ENCODE measurements around the gene ARPC2.
"Not testable (repeated sequence)": the region's sequence is repeated elsewhere in the genome, so short reads cannot be mapped to it uniquely, and the experiment has no call there.

The ARPC2 gene

GRCh38 chr2:218216674-218217359, at the start of gene ARPC2:
TSS of gene ARPC2 (plus strand) at chr2:218217189. CDS start at chr2:218217471, 282 bp downstream.
- FAIRE-seq = no peak

GRCh38 chr2:218168016-218168415, 49.0 kb upstream of the ARPC2 start:
- FAIRE-seq = no peak

GRCh38 chr2:218168635-218169462, 48.1 kb upstream of the ARPC2 start:
- no peak for FAIRE-seq

GRCh38 chr2:218169757-218170546, 47.0 kb upstream of the ARPC2 start:
- no peak for FAIRE-seq

GRCh38 chr2:218171744-218172143, 45.2 kb upstream of the ARPC2 start:
- FAIRE-seq = not testable (repeated sequence)

GRCh38 chr2:218172845-218173244, 44.1 kb upstream of the ARPC2 start:
- no peak for FAIRE-seq

GRCh38 chr2:218179782-218180181, 37.2 kb upstream of the ARPC2 start:
- FAIRE-seq = no peak

GRCh38 chr2:218180467-218181114, 36.4 kb upstream of the ARPC2 start:
- FAIRE-seq = no peak

- FAIRE-seq = no peak
These were observed 32.7 kb upstream of the ARPC2 start for GRCh38 chr2:218184331-218184730.

- no peak for FAIRE-seq
These were observed 30.6 kb upstream of the ARPC2 start for GRCh38 chr2:218186355-218186766.

GRCh38 chr2:218186876-218187275, 30.1 kb upstream of the ARPC2 start:
- no peak for FAIRE-seq

GRCh38 chr2:218187296-218188015, 29.5 kb upstream of the ARPC2 start:
- FAIRE-seq = no peak

GRCh38 chr2:218188528-218188927, 28.5 kb upstream of the ARPC2 start:
- no peak for FAIRE-seq

- FAIRE-seq = no peak
These were observed 24.0 kb upstream of the ARPC2 start for GRCh38 chr2:218192902-218193430.

- FAIRE-seq = no peak
These were observed 23.3 kb upstream of the ARPC2 start for GRCh38 chr2:218193701-218194100.

GRCh38 chr2:218194880-218195279, 22.1 kb upstream of the ARPC2 start:
- no peak for FAIRE-seq

- no peak for FAIRE-seq
These were observed 20.0 kb upstream of the ARPC2 start for GRCh38 chr2:218196974-218197373.

GRCh38 chr2:218202266-218202665, 14.7 kb upstream of the ARPC2 start:
- FAIRE-seq = no peak

- FAIRE-seq = no peak
These were observed 7.9 kb upstream of the ARPC2 start for GRCh38 chr2:218209078-218209477.

- no peak for FAIRE-seq
These were observed 2.9 kb upstream of the ARPC2 start for GRCh38 chr2:218214116-218214515.

GRCh38 chr2:218216336-218216673, 684 bp upstream of the ARPC2 start:
- no peak for FAIRE-seq
